GF-D8 (cell line): ENCODE results near the gene RBM3.

ENCODE experiments used
- DNase-seq: peaks from one replicate; lab custom pipeline; 2025; lab: John Stamatoyannopoulos, UW

RBM3 gene

GRCh38 chrX:48626401-48627298, 52.4 kb downstream of the RBM3 start:
- no peak for DNase-seq
